SKM-1 (cell line): ENCODE measurements around the gene MRI1.
"Not testable (repeated sequence)": the region's sequence is repeated elsewhere in the genome, so short reads cannot be mapped to it uniquely, and the experiment has no call there.

ENCODE experiments used
- DNase-seq: peaks from one replicate; lab custom pipeline; 2025; ENCODE audit not compliant: unreplicated experiment; lab: John Stamatoyannopoulos, UW

The MRI1 gene

GRCh38 chr19:13793317-13793716 lies 29.0 kb downstream of the MRI1 start:
- not testable (repeated sequence) for DNase-seq

- no peak for DNase-seq
Observed at GRCh38 chr19:13794398-13794756, 30.1 kb downstream of the MRI1 start.

- DNase-seq = peak; percentile 93
Observed at GRCh38 chr19:13794757-13795589, 30.7 kb downstream of the MRI1 start, which contains the start of gene ZSWIM4. ZSWIM4 (plus strand) TSS chr19:13795443; CDS start chr19:13795649, 206 bp downstream.

- DNase-seq = no peak
Observed at GRCh38 chr19:13795595-13796300, 31.4 kb downstream of the MRI1 start.

- DNase-seq = no peak
Observed at GRCh38 chr19:13796301-13797057, 32.2 kb downstream of the MRI1 start.

GRCh38 chr19:13797058-13797440 lies 32.7 kb downstream of the MRI1 start:
- DNase-seq = no peak

- no peak for DNase-seq
Observed at GRCh38 chr19:13797870-13798269, 33.5 kb downstream of the MRI1 start.

GRCh38 chr19:13799669-13800068 lies 35.3 kb downstream of the MRI1 start:
- no peak for DNase-seq

- no peak for DNase-seq
Observed at GRCh38 chr19:13803038-13803437, 38.7 kb downstream of the MRI1 start.

- DNase-seq = no peak
Observed at GRCh38 chr19:13804830-13805683, 40.7 kb downstream of the MRI1 start.

GRCh38 chr19:13806728-13807127 lies 42.4 kb downstream of the MRI1 start:
- DNase-seq = no peak

- DNase-seq = no peak
Observed at GRCh38 chr19:13807421-13808021, 43.2 kb downstream of the MRI1 start.

GRCh38 chr19:13808856-13809255 lies 44.5 kb downstream of the MRI1 start:
- no peak for DNase-seq

- no peak for DNase-seq
Observed at GRCh38 chr19:13812544-13812943, 48.2 kb downstream of the MRI1 start.

- DNase-seq = no peak
Observed at GRCh38 chr19:13813147-13813546, 48.8 kb downstream of the MRI1 start.

GRCh38 chr19:13814550-13814949 lies 50.2 kb downstream of the MRI1 start:
- no peak for DNase-seq

GRCh38 chr19:13817018-13817614 lies 52.8 kb downstream of the MRI1 start:
- no peak for DNase-seq

GRCh38 chr19:13817615-13818371 lies 53.5 kb downstream of the MRI1 start:
- DNase-seq = no peak

GRCh38 chr19:13819238-13819637 lies 54.9 kb downstream of the MRI1 start:
- DNase-seq = no peak
